Peyer's patch (tissue), 4 donors: ENCODE data around the gene ZNF697.

ENCODE experiments used
- POLR2A ChIP-seq, 2 donors: fragments of 450-650 bp; IDR thresholded peaks; one replicate each; pipeline ENCODE4 v1.5.1; 2017; ENCODE audit warnings: antibody characterized with exemption in 2 of 2, mild to moderate bottlenecking in 2 of 2, moderate library complexity in 2 of 2
- TF ChIP-seq, protein P1 (sequence below), 6 experiments: fragments of 450-650 bp in 4 of 6; fragments of 200-600 bp in 2 of 6; sonication (generic) in 1 of 6; IDR thresholded peaks; one replicate each; pipeline ENCODE4 v1.5.1; 2017 to 2019; ENCODE audit warnings: antibody characterized with exemption in 6 of 6, mild to moderate bottlenecking in 3 of 6, moderate library complexity in 1 of 6

GRCh38 chr1:119679223-119679622 lies 31.2 kb upstream of the ZNF697 start:
- TF ChIP-seq, protein P1, sequence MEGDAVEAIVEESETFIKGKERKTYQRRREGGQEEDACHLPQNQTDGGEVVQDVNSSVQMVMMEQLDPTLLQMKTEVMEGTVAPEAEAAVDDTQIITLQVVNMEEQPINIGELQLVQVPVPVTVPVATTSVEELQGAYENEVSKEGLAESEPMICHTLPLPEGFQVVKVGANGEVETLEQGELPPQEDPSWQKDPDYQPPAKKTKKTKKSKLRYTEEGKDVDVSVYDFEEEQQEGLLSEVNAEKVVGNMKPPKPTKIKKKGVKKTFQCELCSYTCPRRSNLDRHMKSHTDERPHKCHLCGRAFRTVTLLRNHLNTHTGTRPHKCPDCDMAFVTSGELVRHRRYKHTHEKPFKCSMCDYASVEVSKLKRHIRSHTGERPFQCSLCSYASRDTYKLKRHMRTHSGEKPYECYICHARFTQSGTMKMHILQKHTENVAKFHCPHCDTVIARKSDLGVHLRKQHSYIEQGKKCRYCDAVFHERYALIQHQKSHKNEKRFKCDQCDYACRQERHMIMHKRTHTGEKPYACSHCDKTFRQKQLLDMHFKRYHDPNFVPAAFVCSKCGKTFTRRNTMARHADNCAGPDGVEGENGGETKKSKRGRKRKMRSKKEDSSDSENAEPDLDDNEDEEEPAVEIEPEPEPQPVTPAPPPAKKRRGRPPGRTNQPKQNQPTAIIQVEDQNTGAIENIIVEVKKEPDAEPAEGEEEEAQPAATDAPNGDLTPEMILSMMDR (IDR thresholded peaks at IDR 0.05): no peak
- TF ChIP-seq POLR2A (IDR thresholded peaks at IDR 0.05): no peak
